C1 segment of cervical spinal cord (tissue), 14 donors: ENCODE measurements around the gene ADGRA3.
"Not testable (repeated sequence)": the region's sequence is repeated elsewhere in the genome, so short reads cannot be mapped to it uniquely, and the experiment has no call there.

ENCODE experiments used
- DNase-seq, 14 donors: peaks; one replicate each; lab custom pipeline; 2025; lab: John Stamatoyannopoulos, UW

ADGRA3 gene

DNA sequence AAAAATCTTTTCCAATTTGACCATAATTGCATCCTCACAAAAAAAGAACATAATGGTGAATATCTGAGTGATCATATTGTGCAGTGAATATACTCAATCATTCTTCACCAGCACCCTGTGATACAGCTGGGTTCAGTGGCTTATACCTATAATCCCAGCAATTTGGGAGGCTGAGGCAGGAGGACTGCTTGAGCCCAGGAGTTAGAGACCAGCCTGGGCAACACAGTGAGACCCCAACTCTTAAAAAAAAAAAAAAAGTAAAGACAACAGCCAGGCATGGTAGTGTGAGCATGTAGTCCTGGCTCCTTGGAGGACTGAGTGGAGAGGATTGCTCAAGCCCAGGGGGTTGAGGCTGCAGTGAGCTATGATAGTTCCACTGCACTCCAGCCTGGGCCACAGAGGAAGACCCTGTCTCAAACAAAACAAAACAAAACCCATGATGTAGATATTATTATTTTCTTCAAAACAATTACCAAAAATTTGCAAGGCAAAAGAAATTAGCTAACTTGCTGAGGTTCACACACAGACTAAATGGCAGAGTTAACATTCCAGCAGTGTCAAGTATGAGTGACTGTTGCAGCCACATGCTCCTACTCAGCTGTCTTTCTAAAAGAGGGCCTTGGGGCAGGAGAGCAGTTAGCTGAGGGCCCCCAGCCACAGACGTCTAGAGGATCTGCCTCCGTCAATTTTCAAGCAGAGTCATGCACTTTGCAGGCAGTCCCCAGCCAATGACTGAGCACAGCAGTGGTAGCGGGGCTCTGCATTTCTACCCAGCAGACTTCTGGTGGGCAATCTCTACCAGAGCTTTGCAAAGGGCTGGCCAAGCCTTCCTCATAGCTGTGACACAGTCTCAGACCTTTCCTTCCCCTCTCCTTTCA, 33.4 kb downstream of the ADGRA3 start:
- DNase-seq, result no peak

DNA sequence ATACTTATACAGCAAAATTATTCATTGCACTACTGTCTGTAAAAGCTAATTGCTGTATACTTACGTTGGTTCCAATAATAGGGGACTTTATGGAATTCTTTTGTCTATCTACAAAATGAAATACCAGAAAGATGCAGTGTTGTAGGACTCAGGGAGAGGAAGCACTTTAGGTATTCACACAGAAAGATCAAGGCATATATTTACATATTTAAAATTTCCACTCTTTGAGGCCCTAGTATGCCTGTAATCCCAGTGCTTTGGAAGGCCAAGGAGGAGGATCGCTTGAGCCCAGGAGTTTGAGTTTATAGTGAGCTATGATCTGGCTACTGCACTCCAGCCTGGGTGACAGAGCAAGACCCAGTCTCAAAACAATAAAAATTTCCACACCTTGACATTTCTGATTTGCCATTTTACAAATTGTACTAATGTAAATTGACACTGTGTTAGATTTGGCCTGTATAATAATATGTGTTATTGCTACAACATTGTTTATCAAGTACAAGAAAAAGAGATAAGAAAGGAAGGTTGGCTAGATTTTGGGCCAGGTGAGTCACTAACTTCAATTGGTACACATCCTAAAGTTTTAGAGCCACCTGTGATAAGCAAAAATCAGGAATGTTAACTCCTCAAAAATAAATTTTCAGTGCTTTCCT, 35.1 kb downstream of the ADGRA3 start:
- no peak for DNase-seq

GRCh38 chr4:22478426-22478825, 37.4 kb downstream of the ADGRA3 start:
- no peak for DNase-seq

DNA sequence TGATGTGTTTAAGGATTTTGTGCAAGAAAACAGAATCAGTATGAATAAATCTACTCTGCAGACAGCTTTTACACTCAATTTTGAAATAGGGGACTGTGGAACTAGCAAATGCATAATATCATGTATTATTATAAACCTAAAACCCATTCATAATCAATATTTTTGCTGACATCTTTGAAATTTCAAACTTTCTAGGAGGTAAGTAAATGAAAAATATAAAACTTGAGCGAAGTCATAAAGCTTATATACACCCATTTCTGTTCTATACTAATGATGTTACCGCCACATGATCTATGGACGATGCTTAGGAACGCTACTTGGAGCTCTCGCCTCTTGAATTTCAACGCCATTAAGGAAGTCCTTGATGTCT, 38.1 kb downstream of the ADGRA3 start:
- no peak for DNase-seq

GRCh38 chr4:22477136-22477812, 38.6 kb downstream of the ADGRA3 start:
- no peak for DNase-seq

DNA sequence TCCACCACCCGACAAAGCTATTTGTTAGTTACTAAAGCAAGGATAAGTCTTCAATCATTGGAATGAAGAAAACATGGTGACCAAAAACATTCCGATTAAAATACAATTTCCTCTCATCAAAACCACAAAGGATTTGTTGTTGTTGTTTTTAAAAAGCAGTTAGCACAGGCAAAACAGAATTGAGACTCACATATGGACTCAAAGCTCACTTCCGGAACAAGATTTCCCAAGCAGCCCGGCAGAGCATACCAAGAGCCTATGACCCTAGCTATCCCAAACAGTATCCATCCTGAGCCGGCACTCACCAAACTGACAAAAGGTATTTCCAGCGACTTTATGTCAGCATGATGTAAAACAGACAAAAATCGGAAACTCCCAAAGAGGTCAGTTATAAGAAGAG, 39.9 kb downstream of the ADGRA3 start:
- no peak for DNase-seq

DNA sequence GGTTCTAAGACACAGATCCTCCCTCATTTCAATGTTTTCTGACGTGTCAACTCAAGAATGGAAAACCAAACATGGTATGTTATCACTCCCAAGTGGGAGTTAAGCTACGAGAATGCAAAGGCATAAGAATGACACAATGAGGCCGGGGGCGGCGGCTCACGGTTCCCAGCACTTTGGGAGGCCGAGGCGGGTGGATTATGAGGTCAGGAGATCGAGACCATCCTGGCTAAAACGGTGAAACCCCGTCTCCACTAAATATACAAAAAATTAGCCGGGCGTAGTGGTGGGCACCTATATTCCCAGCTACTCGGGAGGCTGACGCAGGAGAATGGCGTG, 40.6 kb downstream of the ADGRA3 start:
- DNase-seq, result not testable (repeated sequence)

- DNase-seq, result no peak
Measured at GRCh38 chr4:22474636-22475310, 41.1 kb downstream of the ADGRA3 start.

DNA sequence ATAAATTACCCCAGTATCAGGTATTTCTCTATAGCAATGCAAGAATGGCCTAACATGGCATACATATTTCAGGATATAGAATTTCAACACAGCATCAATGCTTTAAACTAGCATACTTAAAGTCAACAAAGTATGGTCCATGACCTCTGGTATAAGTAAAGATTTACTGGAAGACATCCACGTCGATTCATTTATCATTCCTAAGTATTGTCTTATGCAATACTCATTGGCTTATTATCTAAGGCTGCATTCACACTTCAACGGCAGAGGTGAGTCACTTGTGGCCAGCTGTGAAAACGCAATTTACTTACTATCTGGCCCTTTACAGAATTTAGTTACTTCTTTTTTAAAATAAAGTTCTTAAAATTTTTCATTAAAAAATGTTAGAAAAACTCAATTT, 42.6 kb downstream of the ADGRA3 start:
- no peak for DNase-seq

GRCh38 chr4:22471999-22472461, 43.8 kb downstream of the ADGRA3 start:
- DNase-seq, result no peak

- no peak for DNase-seq
Measured at GRCh38 chr4:22471419-22471818, 44.4 kb downstream of the ADGRA3 start.

DNA sequence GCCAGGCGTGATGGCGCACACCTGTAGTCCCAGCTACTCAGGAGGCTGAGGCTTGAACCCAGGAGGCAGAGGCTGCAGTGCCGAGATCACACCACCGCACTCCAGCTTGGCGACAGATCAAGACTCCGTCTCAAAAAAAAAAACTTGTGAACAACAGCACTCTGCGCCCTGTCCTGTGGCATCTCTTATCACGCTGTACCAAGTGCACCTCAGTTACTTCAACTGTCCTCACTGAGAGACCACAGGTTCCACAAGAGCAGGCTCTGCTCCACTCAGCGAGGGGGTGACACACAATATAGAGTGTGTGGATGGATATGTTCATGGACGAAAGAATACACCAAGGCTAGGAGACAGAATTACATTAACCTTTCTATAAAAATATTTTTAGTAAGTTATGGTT, 49.3 kb downstream of the ADGRA3 start:
- DNase-seq, result no peak

DNA sequence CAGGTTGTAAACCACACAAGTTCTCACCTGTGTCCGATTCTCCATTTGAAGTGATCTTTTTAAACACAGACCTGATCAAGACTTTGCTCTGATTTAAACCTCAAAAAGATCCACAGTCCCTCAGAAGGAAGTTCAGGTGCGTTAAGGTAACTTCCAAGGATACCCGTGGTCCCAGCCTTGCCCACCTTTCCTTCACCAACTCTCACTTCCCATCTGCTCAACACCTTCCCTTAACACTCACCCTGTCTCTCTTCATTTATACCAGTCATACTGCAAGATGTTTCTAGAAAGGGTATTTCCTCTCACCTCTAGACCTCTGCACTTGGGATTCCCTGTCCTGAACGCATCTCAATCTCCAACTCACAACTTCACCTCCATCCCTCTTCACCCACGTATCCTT, 49.9 kb downstream of the ADGRA3 start:
- no peak for DNase-seq

DNA sequence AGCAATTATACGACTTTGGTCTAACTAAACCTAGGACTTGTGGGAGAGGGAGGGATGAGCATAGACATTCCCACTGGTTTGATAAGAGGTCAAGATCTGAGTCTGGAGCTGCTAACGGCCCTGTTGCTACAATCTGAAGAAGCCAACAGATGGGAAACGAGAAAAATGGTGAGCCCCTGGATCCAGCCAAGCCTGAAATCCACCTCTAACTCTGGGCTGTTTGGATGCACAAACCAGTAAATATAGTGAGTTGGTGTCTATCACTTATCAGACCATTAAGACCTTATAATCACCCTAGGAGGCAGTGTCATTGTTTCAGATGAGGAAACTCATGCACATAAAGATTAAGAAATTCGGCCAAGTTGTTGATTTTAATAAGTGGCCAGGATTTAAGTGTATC, 50.5 kb downstream of the ADGRA3 start:
- DNase-seq, result no peak

DNA sequence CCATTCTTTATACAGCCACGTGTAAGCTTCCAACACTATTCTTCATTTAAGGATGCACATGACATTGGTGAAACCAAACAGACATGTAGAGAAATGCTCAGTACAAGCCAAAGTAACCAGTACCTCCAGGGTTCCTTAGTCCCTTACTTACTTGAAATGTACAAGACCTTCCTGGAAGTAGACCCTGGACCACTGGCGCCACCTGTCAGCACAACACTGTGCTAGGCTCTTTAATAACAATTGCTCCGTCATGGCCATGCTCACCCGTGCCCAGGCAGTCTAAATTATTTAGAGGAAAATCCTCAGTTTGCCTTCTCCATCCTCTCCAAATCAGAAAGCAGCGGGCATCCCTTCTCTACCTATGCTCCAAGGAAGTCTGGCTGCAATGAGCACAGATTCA, 52.7 kb downstream of the ADGRA3 start:
- DNase-seq, result no peak

DNA sequence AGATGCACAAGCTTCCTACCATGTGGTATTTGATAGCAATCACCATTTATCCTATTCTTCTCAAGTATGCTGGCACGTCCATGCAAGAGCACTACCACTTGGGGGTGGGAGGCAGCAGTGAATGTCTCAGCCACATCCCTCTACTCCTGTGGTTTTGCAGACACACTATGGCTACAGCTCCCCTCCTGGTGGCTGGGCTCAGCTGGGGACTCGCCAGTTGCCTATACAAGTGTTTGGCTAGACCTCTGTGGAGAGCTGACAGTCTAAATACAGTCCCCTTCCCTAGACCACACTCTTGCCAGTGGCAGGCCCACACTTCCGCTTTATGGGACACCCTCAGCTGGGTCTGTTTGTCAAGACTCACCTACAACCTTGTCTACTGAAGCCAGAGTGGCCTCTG, 53.2 kb downstream of the ADGRA3 start:
- DNase-seq, result no peak

GRCh38 chr4:22460266-22460665, 55.6 kb downstream of the ADGRA3 start:
- no peak for DNase-seq

GRCh38 chr4:22458098-22458497, 57.8 kb downstream of the ADGRA3 start:
- DNase-seq, result no peak

GRCh38 chr4:22457348-22457747, 58.5 kb downstream of the ADGRA3 start:
- no peak for DNase-seq

DNA sequence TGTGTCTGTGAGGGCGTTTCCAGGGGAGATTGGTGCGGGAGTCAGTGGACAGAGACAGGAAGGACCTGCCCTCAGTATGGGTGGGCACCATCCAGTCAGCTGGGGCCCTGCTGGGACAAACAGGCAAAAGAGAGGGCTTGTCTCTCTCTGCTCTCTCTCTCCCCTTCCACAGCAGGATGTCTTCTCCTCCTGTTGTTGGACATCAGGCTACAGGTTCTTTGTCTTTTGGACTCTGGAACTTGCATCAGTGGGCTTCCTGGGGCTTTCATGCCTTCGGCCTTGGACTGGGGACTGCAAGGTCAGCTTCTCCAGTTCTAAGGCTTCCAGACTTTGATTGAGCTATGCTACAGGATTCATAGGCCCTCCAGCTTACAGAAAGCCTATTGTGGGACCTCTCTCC, 59.6 kb downstream of the ADGRA3 start:
- no peak for DNase-seq

GRCh38 chr4:22454955-22455354, 60.9 kb downstream of the ADGRA3 start:
- no peak for DNase-seq

- no peak for DNase-seq
Measured at GRCh38 chr4:22454216-22454838, 61.5 kb downstream of the ADGRA3 start.
